Nephron (organoid): ENCODE results near the gene SLC25A41.

Source experiments
- H3K27ac Mint-ChIP-seq, 3 experiments: 2 replicates each; pipeline ENCODE4 v1.8.0; 2020; ENCODE audit warnings: mixed read lengths in 3 of 3, mild to moderate bottlenecking in 2 of 3, moderate library complexity in 1 of 3
- H3K27me3 Mint-ChIP-seq: 2 replicates; pipeline ENCODE4 v1.8.0; 2021; ENCODE audit warnings: low read depth, mild to moderate bottlenecking, moderate library complexity, mixed read lengths
- H3K36me3 Mint-ChIP-seq: 2 replicates; pipeline ENCODE4 v1.8.0; 2020; ENCODE audit warnings: low read depth, mixed read lengths
- H3K4me1 Mint-ChIP-seq: 2 replicates; pipeline ENCODE4 v1.8.0; 2020; ENCODE audit warnings: mixed read lengths
- H3K4me3 Mint-ChIP-seq, 3 experiments: 2 replicates each; pipeline ENCODE4 v1.8.0; 2020; ENCODE audit warnings: mild to moderate bottlenecking in 3 of 3, mixed read lengths in 3 of 3, moderate library complexity in 2 of 3
- H3K9me3 Mint-ChIP-seq: 2 replicates; pipeline ENCODE4 v1.8.0; 2020; ENCODE audit warnings: mixed read lengths
- TF ChIP-seq, protein P1 (sequence below), 3 experiments: fragments of 200-600 bp; sonication (generic); IDR thresholded peaks; one replicate each; pipeline ENCODE4 v1.5.0; 2021; ENCODE audit warnings: antibody characterized with exemption in 3 of 3; ENCODE audit not compliant: unreplicated experiment in 3 of 3

Gene SLC25A41

GRCh38 chr19:6424195-6424938 is 9.2 kb downstream of the SLC25A41 start, which contains the start of gene KHSRP:
Gene KHSRP (minus strand): TSS chr19:6424811. CDS start chr19:6424701, 110 bp downstream.
- H3K4me3 Mint-ChIP-seq: peak within 1 kb of the TSS; percentile 89 to 96 (median 94)
- peaks cover 37% of the 10 kb centered on the region for H3K4me1 Mint-ChIP-seq
- H3K36me3 Mint-ChIP-seq: peaks cover 32% of the 10 kb centered on the region
- TF ChIP-seq, protein P1, sequence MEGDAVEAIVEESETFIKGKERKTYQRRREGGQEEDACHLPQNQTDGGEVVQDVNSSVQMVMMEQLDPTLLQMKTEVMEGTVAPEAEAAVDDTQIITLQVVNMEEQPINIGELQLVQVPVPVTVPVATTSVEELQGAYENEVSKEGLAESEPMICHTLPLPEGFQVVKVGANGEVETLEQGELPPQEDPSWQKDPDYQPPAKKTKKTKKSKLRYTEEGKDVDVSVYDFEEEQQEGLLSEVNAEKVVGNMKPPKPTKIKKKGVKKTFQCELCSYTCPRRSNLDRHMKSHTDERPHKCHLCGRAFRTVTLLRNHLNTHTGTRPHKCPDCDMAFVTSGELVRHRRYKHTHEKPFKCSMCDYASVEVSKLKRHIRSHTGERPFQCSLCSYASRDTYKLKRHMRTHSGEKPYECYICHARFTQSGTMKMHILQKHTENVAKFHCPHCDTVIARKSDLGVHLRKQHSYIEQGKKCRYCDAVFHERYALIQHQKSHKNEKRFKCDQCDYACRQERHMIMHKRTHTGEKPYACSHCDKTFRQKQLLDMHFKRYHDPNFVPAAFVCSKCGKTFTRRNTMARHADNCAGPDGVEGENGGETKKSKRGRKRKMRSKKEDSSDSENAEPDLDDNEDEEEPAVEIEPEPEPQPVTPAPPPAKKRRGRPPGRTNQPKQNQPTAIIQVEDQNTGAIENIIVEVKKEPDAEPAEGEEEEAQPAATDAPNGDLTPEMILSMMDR (IDR thresholded peaks at IDR 0.05; ENCODE audit: unreplicated experiment in 3 of 3): no peak
- H3K27ac Mint-ChIP-seq: peak within 1 kb of the TSS; percentile 89 to 95 (median 92)
- H3K9me3 Mint-ChIP-seq: no peaks in the 10 kb centered on the region
- H3K27me3 Mint-ChIP-seq: peaks cover 2% of the 10 kb centered on the region

- peaks cover 40% of the 10 kb centered on the region for H3K4me1 Mint-ChIP-seq
These were observed 9.9 kb downstream of the SLC25A41 start for GRCh38 chr19:6423499-6424194.

DNA sequence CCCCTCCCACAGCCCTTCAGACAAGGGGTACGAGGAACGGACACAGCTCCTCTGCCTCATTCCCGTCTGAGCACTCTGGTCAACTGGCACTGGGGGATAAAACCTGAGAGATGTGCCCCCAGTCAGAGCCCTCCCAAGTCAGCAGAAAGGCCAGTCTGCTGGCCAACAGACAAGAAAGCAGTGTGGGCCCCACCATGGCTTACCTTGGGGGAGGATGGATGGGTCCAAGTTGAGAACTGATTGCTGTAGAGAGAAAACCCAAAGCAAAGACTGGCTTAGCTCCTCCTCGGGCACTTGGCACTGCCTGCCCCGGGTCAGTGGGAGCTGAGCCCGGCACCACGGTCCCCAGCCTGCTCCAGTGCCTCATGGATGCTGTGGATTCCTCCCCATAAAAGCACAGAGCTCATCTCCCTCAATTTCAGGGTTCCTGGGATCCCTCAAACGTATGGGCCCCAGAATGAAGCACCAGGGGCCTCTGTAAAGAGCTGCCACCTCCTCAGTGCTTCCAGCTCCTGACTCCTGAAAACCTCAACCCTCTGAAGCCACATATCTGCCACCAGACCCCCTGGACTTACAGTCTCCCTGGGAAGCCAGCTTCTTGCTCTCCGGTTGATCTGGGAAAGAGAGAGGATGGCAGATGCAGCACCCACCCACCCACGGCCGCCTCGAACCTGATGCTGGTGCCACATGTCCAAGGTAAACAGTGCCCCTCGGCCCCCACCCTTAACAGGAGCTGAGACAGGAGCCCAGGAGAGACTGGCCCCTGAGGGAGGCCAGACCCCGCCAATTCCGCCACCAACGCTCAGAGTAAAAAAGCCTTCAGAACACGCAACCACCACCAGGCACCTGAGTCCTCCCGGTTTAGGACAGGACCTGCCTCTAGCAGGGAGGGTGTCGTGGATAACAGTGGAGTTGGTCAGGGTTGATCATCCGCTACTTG is 12.2 kb downstream of the SLC25A41 start:
- peak overlapping the region in 1 of 3 experiments; percentile 89 for H3K27ac Mint-ChIP-seq
- TF ChIP-seq, protein P1 (IDR thresholded peaks at IDR 0.05; ENCODE audit: unreplicated experiment in 3 of 3): no peak
- H3K27me3 Mint-ChIP-seq: no peaks in the 10 kb centered on the region
- H3K4me1 Mint-ChIP-seq: peaks cover 40% of the 10 kb centered on the region
- peaks cover 45% of the 10 kb centered on the region for H3K36me3 Mint-ChIP-seq
- H3K9me3 Mint-ChIP-seq: no peaks in the 10 kb centered on the region
- H3K4me3 Mint-ChIP-seq: peak overlapping the region; percentile 89 to 96 (median 94)

More at GRCh38 chr19:6423499-6424194, 9.9 kb downstream of the SLC25A41 start:
- Mint-ChIP-seq H3K9me3 (no peaks in the 10 kb centered on the region), H3K27me3 (no peaks in the 10 kb centered on the region), H3K36me3 (peaks cover 38% of the 10 kb centered on the region), H3K27ac (peak overlapping the region; percentile 89 to 95 (median 92)), H3K4me3 (peak overlapping the region; percentile 89 to 96 (median 94))
- TF ChIP-seq, protein P1 (IDR thresholded peaks at IDR 0.05; ENCODE audit: unreplicated experiment in 3 of 3): no peak

- TF ChIP-seq, protein P1 (IDR thresholded peaks at IDR 0.05; ENCODE audit: unreplicated experiment in 3 of 3): no peak
- Mint-ChIP-seq H3K27ac (no peak overlapping the region), H3K4me3 (no peak overlapping the region)
These were observed 15.0 kb downstream of the SLC25A41 start for GRCh38 chr19:6418562-6418932.

GRCh38 chr19:6417713-6418561 is 15.6 kb downstream of the SLC25A41 start:
- Mint-ChIP-seq H3K27ac (no peak overlapping the region), H3K36me3 (peaks cover 66% of the 10 kb centered on the region), H3K4me1 (peaks cover 45% of the 10 kb centered on the region), H3K9me3 (no peaks in the 10 kb centered on the region), H3K4me3 (no peak overlapping the region), H3K27me3 (no peaks in the 10 kb centered on the region)
- TF ChIP-seq, protein P1 (IDR thresholded peaks at IDR 0.05; ENCODE audit: unreplicated experiment in 3 of 3): peak; percentile 22 to 42 (median 27)

More at GRCh38 chr19:6418562-6418932, 15.0 kb downstream of the SLC25A41 start:
- Mint-ChIP-seq H3K27me3 (no peaks in the 10 kb centered on the region), H3K9me3 (no peaks in the 10 kb centered on the region), H3K36me3 (peaks cover 61% of the 10 kb centered on the region), H3K4me1 (peaks cover 47% of the 10 kb centered on the region)
